COLO829 (cell line): Measurements from ENCODE around the gene THAP3.
A peak's percentile ranks its signal among the peaks of the same experiment; 100 is the strongest.

Experiments
- DNase-seq: peaks from one replicate; pipeline ENCODE4 v3.0.0; 2012; ENCODE audit warnings: low spot score

Gene THAP3

GRCh38 chr1:6612641-6613360 lies 11.9 kb upstream of the THAP3 start:
- DNase-seq = no peak

DNA sequence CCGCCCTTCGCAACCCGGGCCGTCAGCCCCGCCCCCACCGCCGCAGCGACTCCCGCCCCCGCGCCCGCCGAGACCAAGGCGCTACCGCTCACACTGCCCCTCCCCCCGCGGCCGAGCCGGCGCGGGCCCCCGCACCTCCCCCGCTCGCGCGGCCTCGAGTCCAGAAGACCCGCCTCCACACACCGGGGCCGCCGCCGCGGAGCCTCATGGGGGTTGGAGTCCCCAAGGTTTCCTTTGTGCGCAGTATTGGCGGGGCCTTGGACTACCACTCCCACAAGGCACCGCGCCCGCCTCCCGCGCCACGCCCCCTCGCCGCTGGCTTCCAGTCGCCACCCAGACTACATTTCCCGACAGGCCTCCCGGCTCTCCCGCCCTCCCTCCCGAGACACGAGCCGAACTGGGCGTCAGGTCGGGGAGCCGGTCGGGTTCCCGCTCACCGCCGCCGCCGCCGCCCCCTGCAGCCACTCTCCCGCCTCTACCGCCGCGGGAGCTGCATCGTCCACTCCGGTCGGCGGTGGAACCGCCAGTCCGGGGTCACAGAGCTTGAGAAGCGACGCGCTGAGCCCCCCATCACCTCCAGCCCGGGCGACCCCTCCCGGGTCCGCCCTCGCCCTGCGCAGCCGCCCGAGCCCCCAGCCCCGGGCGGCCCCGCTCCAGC lies 11.2 kb upstream of the THAP3 start, which contains the start of gene PHF13:
PHF13 (plus strand) TSS at position 371 of the 658 bp plus-strand sequence. CDS start 336 bp downstream, outside the sequence.
- DNase-seq = peak; percentile 99

GRCh38 chr1:6614019-6614928 lies 10.4 kb upstream of the THAP3 start:
- no peak for DNase-seq

- no peak for DNase-seq
These were observed 9.5 kb upstream of the THAP3 start for GRCh38 chr1:6614929-6615785.

DNA sequence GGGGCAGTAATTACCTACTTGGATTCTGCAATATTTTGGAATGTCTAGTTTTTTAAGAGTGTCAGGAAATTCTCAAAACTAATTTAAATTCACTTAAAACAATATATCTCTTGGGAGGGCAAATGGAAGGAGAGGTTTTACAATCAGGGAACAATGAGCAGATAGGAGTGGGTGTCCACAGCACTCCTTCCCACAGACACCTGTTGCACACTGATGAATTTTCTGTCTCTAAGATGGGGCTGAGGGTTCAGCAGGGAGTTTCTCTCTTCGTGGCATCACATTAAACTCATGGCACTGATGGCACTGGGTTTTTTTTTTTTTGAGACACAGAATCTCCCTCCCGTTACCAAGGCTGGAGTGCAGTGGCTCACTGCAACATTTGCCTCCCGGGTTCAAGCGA lies 5.6 kb upstream of the THAP3 start:
- DNase-seq = no peak

DNA sequence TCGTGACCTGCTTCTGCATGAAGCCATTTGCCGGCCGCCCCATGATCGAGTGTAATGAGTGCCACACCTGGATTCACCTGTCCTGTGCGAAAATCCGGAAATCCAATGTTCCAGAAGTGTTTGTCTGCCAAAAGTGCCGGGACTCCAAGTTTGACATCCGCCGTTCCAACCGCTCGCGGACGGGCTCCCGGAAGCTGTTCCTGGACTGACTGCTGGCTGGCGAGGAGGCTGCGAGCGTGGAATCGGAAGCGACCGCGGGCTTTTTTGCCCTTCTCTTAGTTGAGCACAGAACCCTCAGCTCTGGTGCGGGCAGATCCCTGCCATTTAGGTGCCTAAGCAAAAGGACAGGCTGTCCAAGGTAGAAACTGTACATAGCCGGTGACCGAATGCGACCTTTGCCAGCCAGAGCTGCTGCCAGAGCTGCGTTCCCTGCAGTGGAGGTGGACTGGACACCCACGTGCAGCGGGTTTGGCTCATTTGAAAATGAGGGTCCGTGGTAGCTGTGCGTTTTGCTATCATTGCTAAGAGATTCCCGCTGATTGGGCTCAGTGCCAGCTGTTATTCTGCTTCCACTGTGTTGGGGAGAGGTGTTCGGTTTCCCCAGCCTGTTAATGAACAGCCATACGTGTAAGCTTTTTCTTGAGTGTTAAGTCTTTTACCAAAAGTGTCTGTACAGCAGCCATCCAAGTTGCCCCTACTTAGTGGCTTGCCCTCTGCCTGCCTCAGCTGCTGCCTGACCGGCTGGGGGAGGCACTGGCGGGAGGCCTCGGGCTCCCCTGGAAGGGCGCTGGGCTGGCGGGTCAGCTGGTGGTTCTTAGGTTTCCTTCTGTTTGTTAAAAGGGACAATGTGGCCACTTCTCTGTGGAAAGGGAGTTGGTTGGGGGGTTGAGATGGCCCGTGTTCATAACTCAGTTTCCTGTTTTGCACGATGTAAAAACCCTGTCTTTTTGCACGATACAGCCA lies 3.0 kb upstream of the THAP3 start:
- no peak for DNase-seq

DNA sequence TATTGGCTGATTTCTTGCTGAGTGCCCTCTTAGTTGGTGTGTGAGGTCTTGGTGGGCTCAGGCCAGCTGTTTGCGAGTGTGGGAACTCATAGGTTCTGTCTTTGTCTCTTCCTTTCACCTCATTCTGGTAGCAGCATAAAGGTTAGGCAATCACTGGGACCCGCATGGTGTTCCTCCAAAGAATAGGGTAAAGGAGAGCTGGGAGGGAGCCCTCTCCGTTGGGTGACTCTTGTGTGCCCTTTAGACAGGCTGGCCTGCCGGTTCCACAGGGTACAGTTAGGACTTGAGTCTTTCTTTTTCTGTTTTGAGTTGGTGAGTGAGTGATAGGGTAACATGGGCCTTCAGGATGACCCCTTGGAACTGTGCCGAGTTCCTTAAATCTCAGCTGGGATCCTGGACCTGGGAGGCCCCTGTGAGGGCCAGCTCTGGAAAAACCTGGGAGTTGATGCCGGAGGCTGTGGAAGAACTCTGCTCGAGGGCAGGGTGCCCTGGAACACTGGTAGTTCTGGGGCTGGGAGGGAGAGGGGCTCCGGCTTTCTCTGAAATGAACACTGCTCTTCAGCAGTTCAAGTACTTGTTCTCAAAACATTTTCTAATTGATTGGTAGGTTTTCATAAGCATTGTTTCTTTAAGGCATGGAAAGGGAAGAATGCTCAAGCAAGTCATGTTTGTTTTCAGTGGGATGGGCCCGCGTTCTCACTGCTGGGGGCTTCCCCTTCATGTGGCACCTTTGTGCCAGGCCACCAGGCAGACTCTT lies 2.1 kb upstream of the THAP3 start:
- no peak for DNase-seq

DNA sequence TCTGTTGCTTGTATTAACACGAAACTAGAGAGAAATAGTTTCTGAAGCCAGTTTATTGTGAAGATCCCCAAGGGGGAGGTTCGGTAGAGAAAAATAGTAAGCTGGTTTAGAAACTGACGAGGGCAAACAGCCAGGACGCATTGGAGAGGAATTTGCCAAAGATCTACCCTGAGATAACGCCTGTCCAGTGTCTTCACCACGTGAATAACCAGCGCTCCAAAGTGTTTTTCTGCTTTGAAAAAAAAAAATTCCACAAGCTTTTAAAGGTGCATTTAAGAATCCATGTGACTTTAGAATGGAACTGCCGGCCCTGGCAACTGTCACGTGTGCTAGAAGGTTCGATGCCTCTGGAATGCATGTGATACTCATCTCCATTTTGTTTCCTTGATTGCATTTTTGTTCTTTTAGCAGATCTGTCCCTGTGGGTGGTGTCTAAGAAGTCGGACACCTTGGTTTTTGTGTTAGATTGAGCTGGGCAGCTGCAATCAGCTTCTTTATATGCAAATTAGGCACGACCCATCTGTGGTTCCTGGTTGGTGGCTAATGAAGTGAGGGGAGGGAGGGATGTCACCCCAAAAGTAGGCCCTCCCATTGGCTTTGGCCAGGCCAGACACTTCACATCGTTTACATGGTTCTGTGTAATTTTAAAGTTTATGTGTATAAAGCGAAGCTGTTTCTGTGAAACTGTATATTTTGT lies 1.3 kb upstream of the THAP3 start:
- no peak for DNase-seq

GRCh38 chr1:6625584-6626149 lies 999 bp downstream of the THAP3 start:
- no peak for DNase-seq

GRCh38 chr1:6627031-6627430 lies 2.4 kb downstream of the THAP3 start:
- DNase-seq = no peak

GRCh38 chr1:6627841-6628545 lies 3.3 kb downstream of the THAP3 start:
- DNase-seq = no peak

DNA sequence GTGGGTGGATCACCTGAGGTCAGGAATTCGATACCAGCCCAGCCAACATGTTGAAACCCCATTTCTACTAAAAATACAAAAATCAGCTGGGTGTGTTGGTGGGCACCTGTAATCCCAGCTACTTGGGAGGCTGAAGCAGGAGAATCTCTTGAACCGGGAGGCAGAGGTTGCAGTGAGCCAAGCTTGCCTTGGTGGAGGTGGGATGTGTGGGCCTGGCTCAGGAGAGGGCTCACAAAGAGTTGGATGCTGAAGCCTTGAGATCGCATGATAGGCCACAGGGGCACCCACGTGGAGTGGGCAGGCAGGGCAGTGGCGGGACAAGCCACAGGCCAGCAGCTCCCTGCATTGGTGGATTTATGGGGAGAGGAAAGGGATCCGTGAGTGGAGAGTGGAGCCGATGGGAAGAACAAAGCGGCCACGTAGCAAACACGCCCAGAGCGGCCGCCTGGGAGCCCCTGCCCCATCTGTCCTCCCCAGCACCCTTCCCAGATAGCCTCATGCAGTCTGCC lies 4.4 kb downstream of the THAP3 start:
- DNase-seq = no peak

DNA sequence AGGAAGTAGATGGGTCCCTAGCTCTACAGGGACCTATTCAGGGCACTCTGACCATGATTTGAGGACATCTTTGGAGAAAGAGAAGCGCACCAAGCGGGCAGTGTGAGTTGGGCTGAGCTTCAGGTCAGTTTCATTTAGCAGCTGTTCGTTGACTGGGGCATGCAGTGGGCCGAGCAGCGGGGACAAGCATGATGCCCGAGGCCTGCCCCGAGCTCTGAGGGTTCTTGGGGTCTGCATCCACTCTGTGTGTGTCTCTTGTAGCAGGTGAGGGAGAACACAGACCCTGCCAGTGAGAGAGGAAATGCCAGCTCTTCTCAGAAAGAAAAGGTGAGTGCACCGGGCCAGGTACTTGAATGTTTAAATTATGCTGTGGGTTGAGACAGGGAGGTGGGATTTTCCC lies 5.4 kb downstream of the THAP3 start:
- no peak for DNase-seq

- no peak for DNase-seq
These were observed 6.4 kb downstream of the THAP3 start for GRCh38 chr1:6631058-6631457.

DNA sequence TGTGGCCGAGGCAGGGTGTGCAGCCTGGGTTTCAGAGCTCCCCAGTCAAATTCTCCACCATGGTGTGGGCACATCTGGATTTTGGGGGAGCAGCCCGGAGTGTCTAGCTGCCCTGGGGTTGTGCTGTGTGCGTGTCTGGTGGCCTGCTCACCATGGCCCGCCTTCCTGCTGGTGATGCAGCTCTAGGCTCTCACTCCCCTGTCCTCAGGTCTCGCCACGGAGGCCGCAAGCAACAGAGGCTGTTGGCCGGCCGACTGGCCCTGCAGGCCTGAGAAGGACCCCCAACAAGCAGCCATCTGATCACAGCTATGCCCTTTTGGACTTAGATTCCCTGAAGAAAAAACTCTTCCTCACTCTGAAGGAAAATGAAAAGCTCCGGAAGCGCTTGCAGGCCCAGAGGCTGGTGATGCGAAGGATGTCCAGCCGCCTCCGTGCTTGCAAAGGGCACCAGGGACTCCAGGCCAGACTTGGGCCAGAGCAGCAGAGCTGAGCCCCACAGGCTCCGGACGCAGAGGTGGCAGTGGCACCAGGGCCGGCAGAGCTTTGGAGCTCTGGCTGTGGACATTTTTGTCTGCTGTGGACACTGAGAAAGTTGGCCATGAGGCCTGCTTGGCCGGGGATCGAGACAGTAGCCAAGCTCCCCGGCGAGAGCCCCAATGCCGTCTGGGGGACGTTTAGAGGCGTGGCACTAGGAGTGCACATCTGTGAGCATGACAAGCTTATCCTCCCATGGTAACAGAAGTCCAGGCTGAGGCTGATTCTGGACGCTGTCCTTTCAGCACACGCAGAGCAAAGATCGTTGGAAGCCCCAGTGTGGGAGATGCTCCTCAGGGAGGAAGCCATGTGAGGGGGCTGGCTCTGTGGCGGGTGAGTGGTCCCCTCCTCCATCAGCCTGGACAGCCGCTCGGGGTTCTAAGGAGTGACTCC lies 8.2 kb downstream of the THAP3 start:
- DNase-seq = no peak

- DNase-seq = no peak
These were observed 9.8 kb downstream of the THAP3 start for GRCh38 chr1:6634371-6635052.
